SK-N-SH treated with all-trans-retinoic acid at 6 μM for 48 hours (cell line): ENCODE measurements around the gene ZNF362.

Source experiments
- ATAC-seq: fragments of 200-7000 bp; cut with Tn5 transposase; 3 replicates; pipeline ENCODE4 v1.9.1; 2020; ENCODE audit warnings: mild to moderate bottlenecking, moderate library complexity
- ARNTL ChIP-seq: fragments of 450-650 bp; formaldehyde crosslinking; IDR thresholded peaks from 2 replicates; pipeline ENCODE4 v1.5.0; 2020; ENCODE audit warnings: low read depth, mild to moderate bottlenecking, moderate library complexity, borderline replicate concordance
- BACH2 ChIP-seq: fragments of 250-450 bp; sonication (Bioruptor Pico); IDR thresholded peaks from 2 replicates; pipeline ENCODE4 v1.9.0; 2021; ENCODE audit warnings: mild to moderate bottlenecking, borderline replicate concordance
- CSRNP3 ChIP-seq: fragments of 250-450 bp; sonication (Bioruptor Pico); IDR thresholded peaks from 2 replicates; pipeline ENCODE4 v1.5.1; 2021; ENCODE audit warnings: mild to moderate bottlenecking, moderate library complexity
- ESRRG ChIP-seq: fragments of 250-450 bp; sonication (Bioruptor Pico); IDR thresholded peaks from 2 replicates; pipeline ENCODE4 v1.6.1; 2021; ENCODE audit warnings: mild to moderate bottlenecking
- GLIS3 ChIP-seq: fragments of 250-450 bp; sonication (Bioruptor Pico); IDR thresholded peaks from 2 replicates; pipeline ENCODE4 v1.5.0; 2020; ENCODE audit warnings: mild to moderate bottlenecking, moderate library complexity
- ISL1 ChIP-seq: fragments of 250-450 bp; sonication (Bioruptor Pico); IDR thresholded peaks from 2 replicates; pipeline ENCODE4 v2.1.2; 2022; ENCODE audit warnings: mild to moderate bottlenecking, moderate library complexity
- OSR1 ChIP-seq: fragments of 250-450 bp; sonication (Bioruptor Pico); IDR thresholded peaks from 2 replicates; pipeline ENCODE4 v1.8.0; 2022; ENCODE audit warnings: moderate library complexity, mild to moderate bottlenecking, inconsistent platforms
- POU6F1 ChIP-seq: fragments of 250-450 bp; sonication (Bioruptor Pico); IDR thresholded peaks from 2 replicates; pipeline ENCODE4 v1.8.0; 2021; ENCODE audit warnings: low read depth, mild to moderate bottlenecking, moderate library complexity, borderline replicate concordance
- PPARA ChIP-seq: fragments of 250-450 bp; sonication (Bioruptor Pico); IDR thresholded peaks from 2 replicates; pipeline ENCODE4 v1.5.0; 2020; ENCODE audit warnings: mild to moderate bottlenecking, borderline replicate concordance
- SNAI2 ChIP-seq: fragments of 250-450 bp; sonication (Bioruptor Pico); IDR thresholded peaks from 2 replicates; pipeline ENCODE4 v1.5.0; 2020; ENCODE audit warnings: mild to moderate bottlenecking, moderate library complexity
- TCF4 ChIP-seq: fragments of 250-450 bp; sonication (Bioruptor Pico); IDR thresholded peaks from 2 replicates; pipeline ENCODE4 v1.8.0; 2021; ENCODE audit warnings: mild to moderate bottlenecking, moderate library complexity, borderline replicate concordance
- TOX ChIP-seq: fragments of 250-450 bp; sonication (Bioruptor Pico); IDR thresholded peaks from 2 replicates; pipeline ENCODE4 v1.8.0; 2021; ENCODE audit warnings: mild to moderate bottlenecking, moderate library complexity, borderline replicate concordance
- TSHZ2 ChIP-seq: fragments of 250-450 bp; sonication (Bioruptor Pico); IDR thresholded peaks from 2 replicates; pipeline ENCODE4 v1.5.0; 2020; ENCODE audit warnings: mild to moderate bottlenecking, moderate library complexity
- ZFP3 ChIP-seq: fragments of 250-450 bp; sonication (Bioruptor Pico); IDR thresholded peaks from 2 replicates; pipeline ENCODE4 v1.5.0; 2020; ENCODE audit warnings: mild to moderate bottlenecking, moderate library complexity
- ZNF565 ChIP-seq: fragments of 450-650 bp; formaldehyde crosslinking; conservative IDR thresholded peaks from 2 replicates; pipeline ENCODE4 v1.5.0; 2020; ENCODE audit warnings: low read depth, mild to moderate bottlenecking, moderate library complexity
- ZNF70 ChIP-seq: fragments of 450-650 bp; formaldehyde crosslinking; IDR thresholded peaks from 2 replicates; pipeline ENCODE4 v1.5.0; 2020; ENCODE audit warnings: mild to moderate bottlenecking, moderate library complexity
- TF ChIP-seq, protein P1 (sequence below): fragments of 250-450 bp; sonication (Bioruptor Pico); IDR thresholded peaks from 2 replicates; pipeline ENCODE4 v1.8.0; 2020; ENCODE audit warnings: mild to moderate bottlenecking, moderate library complexity, borderline replicate concordance
- TF ChIP-seq, protein P2 (sequence below): fragments of 250-450 bp; sonication (Bioruptor Pico); IDR thresholded peaks from 2 replicates; pipeline ENCODE4 v1.5.1; 2020; ENCODE audit warnings: low read depth, mild to moderate bottlenecking, moderate library complexity

ZNF362 gene

GRCh38 chr1:33219886-33220661, 36.2 kb upstream of the ZNF362 start (continued):
- TF ChIP-seq POU6F1 (CRISPR knock-in tag) (no peak), ARNTL (CRISPR knock-in tag) (no peak), PPARA (no peak), SNAI2 (CRISPR knock-in tag) (no peak), ZNF70 (CRISPR knock-in tag) (no peak), ESRRG (CRISPR knock-in tag) (no peak), ZNF565 (CRISPR knock-in tag) (no peak)

DNA sequence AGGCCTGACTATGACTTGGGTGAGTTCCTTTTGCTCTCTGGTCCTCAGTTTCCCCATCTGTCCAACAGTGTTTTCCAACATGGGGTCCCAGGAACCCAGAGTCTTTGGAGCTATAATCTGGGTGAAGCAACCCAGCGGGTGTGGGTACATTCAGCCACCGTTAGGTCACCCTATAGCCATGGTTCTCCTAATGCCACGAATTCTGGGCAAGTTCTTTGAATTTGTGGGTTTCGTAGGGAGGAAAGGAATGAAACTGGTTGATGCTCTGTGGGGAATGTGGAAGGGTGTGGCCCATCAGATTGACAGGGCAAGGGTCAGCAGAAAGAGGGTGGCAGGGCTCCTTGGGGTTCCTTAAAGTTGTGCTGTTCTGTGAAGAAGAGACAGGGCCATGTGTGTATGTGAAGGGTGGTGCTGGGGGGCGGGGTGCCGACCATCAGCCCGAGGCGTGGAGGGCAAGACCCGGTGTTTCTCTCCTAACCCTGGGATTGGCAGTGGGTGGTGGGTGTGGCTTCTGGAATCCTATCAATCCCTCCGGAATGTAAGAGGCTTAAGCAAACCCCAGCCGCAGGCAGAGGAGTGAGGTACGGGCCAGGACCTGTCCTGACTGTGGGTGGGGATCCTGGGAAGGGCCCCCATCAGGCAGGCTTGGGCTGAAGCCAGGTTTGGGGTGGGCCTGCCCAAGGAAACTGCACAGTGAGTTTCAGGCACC, 35.5 kb upstream of the ZNF362 start:
- no peak for ATAC-seq
- TF ChIP-seq ESRRG (CRISPR knock-in tag) (no peak), TCF4 (CRISPR knock-in tag) (no peak), POU6F1 (CRISPR knock-in tag) (no peak), TOX (CRISPR knock-in tag) (no peak), ARNTL (CRISPR knock-in tag) (no peak), PPARA (no peak), ZFP3 (CRISPR knock-in tag) (no peak)
- TF ChIP-seq, protein P1, sequence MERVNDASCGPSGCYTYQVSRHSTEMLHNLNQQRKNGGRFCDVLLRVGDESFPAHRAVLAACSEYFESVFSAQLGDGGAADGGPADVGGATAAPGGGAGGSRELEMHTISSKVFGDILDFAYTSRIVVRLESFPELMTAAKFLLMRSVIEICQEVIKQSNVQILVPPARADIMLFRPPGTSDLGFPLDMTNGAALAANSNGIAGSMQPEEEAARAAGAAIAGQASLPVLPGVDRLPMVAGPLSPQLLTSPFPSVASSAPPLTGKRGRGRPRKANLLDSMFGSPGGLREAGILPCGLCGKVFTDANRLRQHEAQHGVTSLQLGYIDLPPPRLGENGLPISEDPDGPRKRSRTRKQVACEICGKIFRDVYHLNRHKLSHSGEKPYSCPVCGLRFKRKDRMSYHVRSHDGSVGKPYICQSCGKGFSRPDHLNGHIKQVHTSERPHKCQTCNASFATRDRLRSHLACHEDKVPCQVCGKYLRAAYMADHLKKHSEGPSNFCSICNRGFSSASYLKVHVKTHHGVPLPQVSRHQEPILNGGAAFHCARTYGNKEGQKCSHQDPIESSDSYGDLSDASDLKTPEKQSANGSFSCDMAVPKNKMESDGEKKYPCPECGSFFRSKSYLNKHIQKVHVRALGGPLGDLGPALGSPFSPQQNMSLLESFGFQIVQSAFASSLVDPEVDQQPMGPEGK (CRISPR knock-in tag): no peak

GRCh38 chr1:33221385-33221758, 34.9 kb upstream of the ZNF362 start:
- TF ChIP-seq TSHZ2 (CRISPR knock-in tag) (no peak), GLIS3 (CRISPR knock-in tag) (no peak)
- ATAC-seq: no peak

GRCh38 chr1:33222381-33222780, 33.9 kb upstream of the ZNF362 start:
- no peak for ATAC-seq
- no peak for TF ChIP-seq POU6F1 (CRISPR knock-in tag)
- TF ChIP-seq, protein P2, sequence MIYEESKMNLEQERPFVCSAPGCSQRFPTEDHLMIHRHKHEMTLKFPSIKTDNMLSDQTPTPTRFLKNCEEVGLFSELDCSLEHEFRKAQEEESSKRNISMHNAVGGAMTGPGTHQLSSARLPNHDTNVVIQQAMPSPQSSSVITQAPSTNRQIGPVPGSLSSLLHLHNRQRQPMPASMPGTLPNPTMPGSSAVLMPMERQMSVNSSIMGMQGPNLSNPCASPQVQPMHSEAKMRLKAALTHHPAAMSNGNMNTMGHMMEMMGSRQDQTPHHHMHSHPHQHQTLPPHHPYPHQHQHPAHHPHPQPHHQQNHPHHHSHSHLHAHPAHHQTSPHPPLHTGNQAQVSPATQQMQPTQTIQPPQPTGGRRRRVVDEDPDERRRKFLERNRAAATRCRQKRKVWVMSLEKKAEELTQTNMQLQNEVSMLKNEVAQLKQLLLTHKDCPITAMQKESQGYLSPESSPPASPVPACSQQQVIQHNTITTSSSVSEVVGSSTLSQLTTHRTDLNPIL: no peak
- TF ChIP-seq OSR1 (CRISPR knock-in tag): no peak
- TF ChIP-seq, protein P1 (CRISPR knock-in tag): no peak
- TF ChIP-seq BACH2 (CRISPR knock-in tag): no peak
- TF ChIP-seq ISL1: no peak
- no peak for TF ChIP-seq PPARA
- TF ChIP-seq CSRNP3 (CRISPR knock-in tag): no peak
- TF ChIP-seq ZNF565 (CRISPR knock-in tag): no peak
- no peak for TF ChIP-seq ZFP3 (CRISPR knock-in tag)
